Mammary epithelial cell (primary cell): ENCODE data around the gene C17orf67.

Source experiments
- EZH2 ChIP-seq: IDR thresholded peaks from 2 replicates; pipeline ENCODE4 v1.6.1; 2012; ENCODE audit warnings: low read length, inconsistent platforms, borderline replicate concordance
- TF ChIP-seq, protein P1 (sequence below), 2 donors: IDR thresholded peaks in 1 of 2; conservative IDR thresholded peaks in 1 of 2; 2 replicates each; pipeline ENCODE4 v1.5.1; 2011 to 2012; ENCODE audit warnings: inconsistent platforms in 2 of 2, low read length in 2 of 2, mild to moderate bottlenecking in 2 of 2, control low read depth in 1 of 2, low read depth in 1 of 2; ENCODE audit not compliant: insufficient read depth in 1 of 2; ENCODE audit errors: extremely low read depth in 1 of 2

GRCh38 chr17:56756536-56756935 is 77.2 kb downstream of the C17orf67 start:
- TF ChIP-seq, protein P1, sequence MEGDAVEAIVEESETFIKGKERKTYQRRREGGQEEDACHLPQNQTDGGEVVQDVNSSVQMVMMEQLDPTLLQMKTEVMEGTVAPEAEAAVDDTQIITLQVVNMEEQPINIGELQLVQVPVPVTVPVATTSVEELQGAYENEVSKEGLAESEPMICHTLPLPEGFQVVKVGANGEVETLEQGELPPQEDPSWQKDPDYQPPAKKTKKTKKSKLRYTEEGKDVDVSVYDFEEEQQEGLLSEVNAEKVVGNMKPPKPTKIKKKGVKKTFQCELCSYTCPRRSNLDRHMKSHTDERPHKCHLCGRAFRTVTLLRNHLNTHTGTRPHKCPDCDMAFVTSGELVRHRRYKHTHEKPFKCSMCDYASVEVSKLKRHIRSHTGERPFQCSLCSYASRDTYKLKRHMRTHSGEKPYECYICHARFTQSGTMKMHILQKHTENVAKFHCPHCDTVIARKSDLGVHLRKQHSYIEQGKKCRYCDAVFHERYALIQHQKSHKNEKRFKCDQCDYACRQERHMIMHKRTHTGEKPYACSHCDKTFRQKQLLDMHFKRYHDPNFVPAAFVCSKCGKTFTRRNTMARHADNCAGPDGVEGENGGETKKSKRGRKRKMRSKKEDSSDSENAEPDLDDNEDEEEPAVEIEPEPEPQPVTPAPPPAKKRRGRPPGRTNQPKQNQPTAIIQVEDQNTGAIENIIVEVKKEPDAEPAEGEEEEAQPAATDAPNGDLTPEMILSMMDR (conservative IDR thresholded peaks at IDR 0.05 in 1 of 2, IDR thresholded peaks at IDR 0.05 in 1 of 2; ENCODE audit: extremely low read depth in 1 of 2, insufficient read depth in 1 of 2, low read depth in 1 of 2, low read length in 2 of 2) = no peak
- no peak for TF ChIP-seq EZH2
